H54 (cell line): ENCODE results near the gene CAMKMT.

Source experiments
- DNase-seq: peaks from one replicate; pipeline ENCODE4 v3.0.0; 2011; ENCODE audit warnings: low spot score, mixed read lengths; ENCODE audit not compliant: insufficient read length
- FAIRE-seq: peaks from 3 replicates; lab custom pipeline; 2011; peaks lifted over from hg19 to GRCh38; lab: Jason Lieb, UNC
- POLR2A ChIP-seq: IDR thresholded peaks from 2 replicates; pipeline ENCODE4 v1.6.1; 2011; ENCODE audit warnings: low read depth, mild to moderate bottlenecking, low read length

Gene CAMKMT

DNA sequence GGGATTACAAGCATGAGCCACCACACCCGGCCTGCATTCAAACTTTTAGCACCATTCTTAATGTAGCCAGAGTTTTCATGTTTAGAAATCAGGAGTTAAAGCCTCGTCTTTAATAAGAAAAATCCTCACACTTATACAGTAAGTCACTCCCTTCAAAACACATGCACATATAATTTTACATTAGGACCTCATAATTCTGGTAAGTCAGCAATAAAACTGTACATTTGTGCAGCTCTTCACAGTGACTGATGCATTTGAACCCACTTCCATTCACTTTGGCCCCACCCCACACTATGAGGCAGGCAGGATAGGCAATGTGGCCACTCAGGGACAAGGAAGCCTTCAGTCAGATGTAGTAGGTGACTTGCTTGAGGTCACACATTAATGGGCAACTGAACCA, 438.0 kb downstream of the CAMKMT start:
- TF ChIP-seq POLR2A: no peak
- FAIRE-seq (no peak), DNase-seq (no peak)

DNA sequence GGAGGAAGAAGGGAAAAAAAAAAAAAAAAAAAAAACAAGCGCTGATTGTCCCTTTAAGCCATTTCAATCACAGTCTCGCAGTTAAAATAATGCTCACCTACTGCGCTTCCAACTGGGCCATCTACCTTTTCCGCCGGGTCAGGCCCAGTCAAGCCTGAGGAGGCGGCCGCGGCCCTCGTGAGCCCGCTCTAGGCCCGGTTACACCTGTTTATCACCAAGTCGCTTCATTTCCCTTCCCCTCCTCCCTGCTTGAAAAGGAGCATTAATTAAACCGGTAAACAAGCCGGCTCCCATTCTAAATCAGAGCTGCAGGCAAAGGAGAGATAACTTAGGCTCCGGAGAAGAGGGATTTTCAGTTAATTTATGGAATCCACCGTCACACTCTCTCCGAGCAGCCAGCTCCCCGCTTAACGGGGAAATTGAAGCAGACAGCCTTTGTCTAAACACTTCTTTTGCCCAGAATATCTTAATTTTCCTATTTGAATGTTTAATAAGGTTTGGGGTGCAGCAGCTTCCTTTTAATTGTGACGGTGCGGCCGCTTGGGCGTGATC, 439.6 kb downstream of the CAMKMT start:
- FAIRE-seq (no peak), DNase-seq (no peak)
- no peak for TF ChIP-seq POLR2A

DNA sequence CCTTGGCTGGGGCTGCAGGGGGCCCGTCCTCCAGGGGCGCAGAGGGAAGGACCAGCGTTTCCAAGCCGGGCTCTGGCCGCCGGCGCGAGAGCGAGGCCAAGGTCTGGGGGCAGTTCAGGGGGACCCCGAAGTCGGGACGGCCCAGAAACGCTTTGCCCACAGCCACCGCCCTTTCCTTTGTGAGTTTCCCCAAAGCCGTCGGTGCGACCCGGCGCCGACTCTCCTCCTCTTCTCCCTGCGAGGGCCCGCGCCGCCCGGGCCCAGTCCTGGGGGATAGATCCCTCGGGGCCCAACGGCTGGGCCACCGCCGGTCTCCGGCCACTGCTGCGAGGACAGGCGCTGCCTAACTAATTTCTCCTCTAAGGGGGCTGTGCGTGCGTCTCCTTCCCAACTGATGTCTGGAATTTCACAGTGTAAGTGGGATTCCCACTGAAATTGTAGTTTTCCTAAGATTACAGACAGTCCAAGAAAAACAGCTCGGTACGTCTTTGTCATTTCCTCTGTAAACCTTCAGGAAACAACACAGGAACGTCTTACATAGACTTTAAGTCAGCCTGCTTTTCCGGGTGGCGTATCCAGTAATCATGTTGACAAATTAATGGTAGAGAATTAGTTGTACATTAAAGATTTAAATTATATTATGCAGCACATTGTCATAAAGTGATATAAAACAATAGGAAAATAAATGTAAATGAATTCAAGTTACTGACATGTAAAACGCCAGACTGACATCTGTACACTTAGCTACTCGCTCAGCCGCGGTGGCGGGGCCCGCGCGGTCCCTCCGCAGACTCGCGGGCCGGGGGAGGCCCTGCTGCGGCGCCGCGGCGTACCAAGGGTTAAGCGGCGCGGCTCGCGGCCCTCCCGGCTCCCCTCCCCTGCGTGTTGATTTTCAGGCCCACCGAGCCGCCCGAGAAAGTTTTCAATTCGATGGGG, 440.4 kb downstream of the CAMKMT start:
- FAIRE-seq: no peak
- DNase-seq: no peak

GRCh38 chr2:44802777-44803424, 441.2 kb downstream of the CAMKMT start:
- TF ChIP-seq POLR2A: no peak
- no peak for FAIRE-seq
- DNase-seq: no peak

More for the DNA sequence above, 440.4 kb downstream of the CAMKMT start:
- no peak for TF ChIP-seq POLR2A

- no peak for DNase-seq
- FAIRE-seq: no peak
- no peak for TF ChIP-seq POLR2A
Measured at GRCh38 chr2:44804406-44805265, 442.9 kb downstream of the CAMKMT start.

DNA sequence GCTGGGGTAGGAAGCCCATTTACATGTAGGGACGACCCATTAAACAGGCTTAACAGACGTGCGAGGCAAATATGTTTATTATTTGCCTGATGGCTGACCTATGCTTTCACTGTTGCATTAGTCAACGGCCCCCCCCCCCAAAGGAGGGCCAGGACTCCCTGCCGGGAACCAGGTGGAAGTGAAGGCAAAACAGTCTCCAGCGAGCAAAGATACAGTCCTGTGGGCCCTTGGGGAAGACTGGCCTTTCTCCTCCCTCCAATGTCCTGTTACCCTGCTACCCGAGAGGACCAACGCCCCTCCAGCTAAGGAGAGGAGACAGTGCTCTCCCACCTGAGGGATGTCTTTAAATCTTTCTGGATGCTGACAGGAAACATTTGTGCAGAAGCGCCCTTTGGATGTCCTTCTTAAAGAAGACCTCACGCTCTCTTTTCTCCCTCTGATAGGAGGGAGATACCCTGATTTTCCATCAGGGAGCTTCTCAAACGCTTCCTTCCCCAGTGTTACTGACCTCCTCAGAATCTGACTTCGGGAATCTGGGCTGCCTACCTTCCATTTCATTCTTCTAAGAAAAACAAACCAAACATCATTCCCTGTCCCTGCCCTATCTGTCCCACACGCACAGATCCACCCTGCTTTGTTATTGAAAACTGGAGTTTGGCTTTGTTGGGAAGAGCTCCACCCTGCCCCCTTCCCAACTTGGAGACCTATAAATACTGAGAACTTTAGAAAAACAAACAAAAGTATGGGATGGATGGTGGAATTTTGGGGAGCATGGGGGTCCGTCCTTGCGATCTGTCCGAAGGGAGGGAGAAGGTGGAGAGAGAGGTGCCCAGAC, 443.9 kb downstream of the CAMKMT start:
- DNase-seq (no peak), FAIRE-seq (no peak)

DNA sequence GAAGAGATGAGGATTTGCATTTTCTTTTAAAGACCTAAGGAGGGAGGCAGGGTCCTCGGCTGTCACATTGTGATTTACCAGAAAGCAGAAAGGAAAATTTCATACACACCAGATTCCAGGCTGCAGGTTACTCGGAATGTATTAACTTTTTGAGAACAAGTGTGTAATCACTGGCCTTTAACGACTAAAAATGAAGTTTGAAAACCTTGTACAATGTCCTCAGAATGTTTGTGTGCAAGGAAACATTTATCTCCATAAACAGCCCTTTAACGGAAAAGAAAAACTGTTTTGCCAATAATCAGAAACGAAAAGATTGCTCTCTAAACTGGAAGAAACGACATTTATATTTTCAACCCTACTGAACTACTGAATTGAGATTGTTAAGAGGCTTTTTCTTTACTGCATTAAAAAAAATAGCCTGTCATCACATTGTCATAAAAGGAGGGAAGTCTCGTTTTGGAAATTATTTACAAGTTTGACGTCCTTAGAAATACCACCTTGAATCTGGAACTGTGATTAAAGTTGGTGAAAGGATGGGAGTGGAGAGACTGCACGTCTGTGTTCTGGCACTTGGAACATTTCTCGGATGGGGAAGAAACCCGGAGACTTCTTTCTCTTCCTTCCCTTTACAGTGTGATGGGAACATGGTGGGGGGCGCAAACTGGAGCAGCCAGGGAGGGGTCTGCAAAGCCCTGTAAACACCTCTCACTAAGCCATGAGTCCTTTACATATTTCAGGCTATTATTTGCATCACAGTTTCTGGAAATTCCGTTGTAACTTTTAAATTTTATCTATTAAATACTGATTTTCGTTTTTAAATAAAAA, 445.7 kb downstream of the CAMKMT start:
- DNase-seq: no peak
- TF ChIP-seq POLR2A: no peak
- FAIRE-seq: no peak

More for the DNA sequence above, 443.9 kb downstream of the CAMKMT start:
- TF ChIP-seq POLR2A: no peak

DNA sequence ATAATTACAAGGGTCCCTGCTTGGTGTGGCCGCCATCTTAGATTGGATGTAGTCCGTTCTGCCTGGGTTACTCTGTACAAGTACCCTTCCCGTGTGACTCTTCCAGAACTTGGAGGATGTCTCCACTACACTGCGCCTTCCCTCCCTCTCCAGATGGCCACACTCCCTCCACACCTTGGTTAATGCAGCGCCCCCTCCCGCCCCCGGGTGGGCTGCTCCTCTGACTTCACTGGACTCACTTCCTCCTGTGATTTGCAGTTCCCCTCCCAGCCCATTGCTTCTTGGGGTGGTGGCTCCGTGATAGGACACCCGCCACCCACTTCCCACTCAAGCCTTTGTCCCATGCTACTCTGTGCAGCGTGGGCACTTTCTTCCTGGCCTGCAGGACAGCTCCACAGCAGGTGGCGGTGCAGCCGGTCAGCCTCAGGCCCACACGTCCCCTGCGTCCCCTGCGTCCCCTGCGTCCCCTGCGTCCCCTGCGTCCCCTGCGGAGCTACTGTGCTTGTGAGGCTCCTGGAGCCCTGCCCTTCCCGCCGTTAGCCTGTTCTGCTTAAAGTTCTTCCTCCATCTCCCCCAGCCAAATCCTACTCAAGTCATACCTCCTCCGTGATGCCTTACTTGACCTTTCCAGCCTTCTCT, 449.3 kb downstream of the CAMKMT start:
- FAIRE-seq (no peak), DNase-seq (no peak)
- no peak for TF ChIP-seq POLR2A

DNA sequence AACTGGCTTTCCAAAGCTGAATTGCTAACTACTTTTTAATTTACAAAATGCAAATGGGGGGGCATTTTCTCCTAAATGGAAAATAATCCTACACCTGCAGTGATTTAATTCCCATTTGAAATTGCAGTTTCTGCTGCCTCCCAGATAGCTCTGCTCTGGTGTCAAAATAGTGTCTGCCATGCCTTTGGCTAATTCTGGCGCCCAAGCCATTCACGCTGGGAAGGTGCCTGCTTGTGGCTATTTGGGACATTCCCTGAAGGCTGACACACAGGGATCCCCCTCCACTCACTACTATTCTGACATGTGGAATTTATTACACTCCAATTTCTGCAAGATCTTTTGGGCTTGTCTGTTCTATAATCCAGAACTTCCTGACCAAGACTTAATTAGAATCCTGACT, 451.4 kb downstream of the CAMKMT start:
- DNase-seq (no peak), FAIRE-seq (no peak)
- TF ChIP-seq POLR2A: no peak

DNA sequence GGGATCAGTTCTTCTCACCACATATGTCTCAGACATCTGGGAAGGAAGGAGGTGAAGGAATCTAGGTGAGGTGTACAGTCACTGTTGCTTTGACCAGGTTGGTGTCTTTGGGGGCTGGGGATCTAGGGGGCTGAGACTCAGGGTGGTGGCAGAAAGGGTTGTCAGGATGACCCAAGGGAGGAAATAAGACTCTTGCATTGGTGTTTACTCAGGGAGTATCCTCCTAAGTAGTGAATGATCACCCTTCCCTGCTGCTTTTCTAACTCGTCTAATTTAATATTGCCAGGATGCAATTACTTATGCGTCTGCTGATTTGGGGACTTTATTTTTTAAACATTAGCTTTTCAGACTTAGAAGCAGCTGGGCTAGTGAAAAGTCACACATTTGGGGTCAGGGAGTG, 451.9 kb downstream of the CAMKMT start:
- no peak for TF ChIP-seq POLR2A
- no peak for DNase-seq
- no peak for FAIRE-seq

GRCh38 chr2:44817256-44817655, 455.5 kb downstream of the CAMKMT start:
- FAIRE-seq (no peak), DNase-seq (no peak)
- TF ChIP-seq POLR2A: no peak
